NCI-H460 (cell line): ENCODE data around the gene TRMT61A. TPM values are rescaled to one million over a fixed set of nuclear protein-coding genes. Genes with fewer than 3 reads are reported as not detected.
A peak's percentile ranks its signal among the peaks of the same experiment; 100 is the strongest.
"Not testable (repeated sequence)": the region's sequence is repeated elsewhere in the genome, so short reads cannot be mapped to it uniquely, and the experiment has no call there.

ENCODE experiments used
- DNase-seq: peaks from one replicate; pipeline ENCODE4 v3.0.0-alpha.2; 2016; ENCODE audit warnings: low read depth; ENCODE audit errors: extremely low read depth
- total RNA-seq: library from RNA; depleted of rRNA; stranded (reverse); fragments of >200 nt; shearing (Covaris generic); gene quantifications from 2 replicates; pipeline ENCODE4 v1.2.3, GENCODE V29; 2014

Gene TRMT61A
- total RNA-seq, 1 experiment from 2014 or later = 11.6 TPM

- DNase-seq = no peak
These were observed 6.9 kb upstream of the TRMT61A start for GRCh38 chr14:103521951-103522563.

- peak; percentile 68 for DNase-seq
These were observed 6.1 kb upstream of the TRMT61A start, which contains the start of gene CKB for GRCh38 chr14:103522649-103523574. Gene CKB, minus strand, starts transcription at chr14:103522830. Its CDS starts 337 bp downstream, at chr14:103522493.

- no peak for DNase-seq
These were observed 5.4 kb upstream of the TRMT61A start for GRCh38 chr14:103523575-103523954.

- DNase-seq = no peak
These were observed 4.7 kb upstream of the TRMT61A start for GRCh38 chr14:103524002-103524935.

- not testable (repeated sequence) for DNase-seq
These were observed 3.4 kb upstream of the TRMT61A start for GRCh38 chr14:103525430-103526246.

- DNase-seq = no peak
These were observed 2.6 kb upstream of the TRMT61A start for GRCh38 chr14:103526247-103526913.

- no peak for DNase-seq
These were observed 2.1 kb upstream of the TRMT61A start for GRCh38 chr14:103526914-103527248.

- no peak for DNase-seq
These were observed 1.4 kb upstream of the TRMT61A start for GRCh38 chr14:103527408-103528145.

- DNase-seq = no peak
These were observed 830 bp upstream of the TRMT61A start for GRCh38 chr14:103528146-103528586.

- no peak for DNase-seq
These were observed 678 bp downstream of the TRMT61A start for GRCh38 chr14:103529383-103530365.

GRCh38 chr14:103530390-103530789, 1.4 kb downstream of the TRMT61A start:
- no peak for DNase-seq

GRCh38 chr14:103530831-103531230, 1.8 kb downstream of the TRMT61A start:
- no peak for DNase-seq

GRCh38 chr14:103531421-103532215, 2.6 kb downstream of the TRMT61A start:
- DNase-seq = no peak

GRCh38 chr14:103532216-103533136, 3.5 kb downstream of the TRMT61A start:
- DNase-seq = no peak

- DNase-seq = no peak
These were observed 4.4 kb downstream of the TRMT61A start for GRCh38 chr14:103533137-103533998.
